Activated CD8-positive, alpha-beta memory T cell treated with anti-CD3 and anti-CD28 coated beads for 1 hour (primary cell): ENCODE measurements around the gene WDR20.

Experiments used
- DNase-seq, 2 donors: peaks; one replicate each; pipeline ENCODE4 v3.0.0-alpha.2; 2020; ENCODE audit warnings: low read depth in 1 of 2; ENCODE audit errors: extremely low read depth in 1 of 2

WDR20 gene

GRCh38 chr14:102215576-102216250 is 76.0 kb downstream of the WDR20 start:
- DNase-seq, result no peak

DNA sequence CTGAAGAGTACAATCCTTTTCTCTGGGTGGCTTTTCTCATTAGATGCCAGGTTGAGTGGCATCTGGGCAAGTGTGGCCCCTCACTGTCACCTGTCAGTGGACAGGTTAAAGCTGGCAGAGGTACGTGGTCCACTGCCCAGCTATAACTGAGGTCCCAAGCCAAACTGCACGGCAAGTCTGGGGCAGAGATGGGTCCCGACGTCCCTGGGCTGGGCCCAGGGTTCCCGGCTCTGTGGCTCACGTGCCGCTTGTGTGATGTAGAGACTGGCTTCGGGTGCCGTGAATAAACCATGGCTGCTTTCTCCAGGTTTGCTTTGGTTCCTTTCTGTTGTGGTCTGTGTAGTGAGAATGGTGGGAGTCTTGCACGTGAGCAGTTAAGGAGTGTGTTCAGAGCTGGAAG is 77.7 kb downstream of the WDR20 start:
- no peak for DNase-seq

- no peak for DNase-seq
These were observed 78.3 kb downstream of the WDR20 start for GRCh38 chr14:102217987-102218421.

DNA sequence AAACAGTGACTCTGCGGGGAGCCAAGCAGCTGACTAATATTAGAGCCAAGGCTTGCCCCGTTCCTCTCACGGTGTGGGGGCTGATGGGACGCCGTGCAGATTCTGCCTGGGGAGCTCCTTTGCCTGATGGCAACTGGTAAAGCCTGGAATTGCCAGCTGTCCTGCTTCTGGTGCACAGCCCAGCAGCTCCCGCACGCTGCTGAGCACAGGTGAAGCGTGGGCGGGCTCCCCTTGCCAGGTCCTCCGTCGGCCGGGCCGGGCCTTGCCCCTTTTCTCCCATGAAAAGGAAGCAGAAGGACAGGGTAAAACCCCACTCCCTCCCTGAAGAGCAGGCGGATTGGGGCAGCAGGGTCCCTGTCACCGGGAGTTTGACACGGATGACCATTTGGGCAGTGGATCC is 79.0 kb downstream of the WDR20 start:
- no peak for DNase-seq

GRCh38 chr14:102219316-102219715 is 79.6 kb downstream of the WDR20 start:
- DNase-seq, result no peak

GRCh38 chr14:102220031-102220430 is 80.3 kb downstream of the WDR20 start:
- no peak for DNase-seq

GRCh38 chr14:102221026-102221425 is 81.3 kb downstream of the WDR20 start:
- DNase-seq, result no peak

DNA sequence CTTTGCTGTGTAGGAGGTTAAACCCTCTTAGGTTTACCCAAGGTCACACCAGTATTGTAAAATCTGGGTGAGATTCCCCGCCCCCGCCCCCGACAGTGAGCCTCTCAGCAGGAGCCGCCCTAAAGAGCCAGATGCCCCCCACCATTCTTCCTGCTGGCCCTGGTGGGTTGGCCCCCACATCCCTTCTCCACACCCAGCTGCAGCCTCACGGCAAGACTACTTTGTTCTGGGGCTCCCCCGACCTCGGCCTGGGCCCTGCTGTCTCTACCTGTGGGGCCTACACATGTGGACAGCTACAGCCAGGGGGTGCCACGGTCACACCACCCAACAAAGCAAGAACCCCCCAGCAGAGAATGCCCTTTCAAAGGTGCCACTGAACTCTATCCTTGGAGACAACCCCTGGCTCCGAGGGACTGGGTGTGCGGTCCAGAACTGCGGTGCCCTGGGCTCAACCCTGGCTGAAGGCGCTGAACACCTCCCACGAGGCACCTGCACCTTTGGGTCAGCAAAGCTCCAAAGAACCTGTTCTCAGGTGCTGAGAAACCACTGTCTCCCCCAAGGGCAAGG is 82.4 kb downstream of the WDR20 start:
- no peak for DNase-seq

DNA sequence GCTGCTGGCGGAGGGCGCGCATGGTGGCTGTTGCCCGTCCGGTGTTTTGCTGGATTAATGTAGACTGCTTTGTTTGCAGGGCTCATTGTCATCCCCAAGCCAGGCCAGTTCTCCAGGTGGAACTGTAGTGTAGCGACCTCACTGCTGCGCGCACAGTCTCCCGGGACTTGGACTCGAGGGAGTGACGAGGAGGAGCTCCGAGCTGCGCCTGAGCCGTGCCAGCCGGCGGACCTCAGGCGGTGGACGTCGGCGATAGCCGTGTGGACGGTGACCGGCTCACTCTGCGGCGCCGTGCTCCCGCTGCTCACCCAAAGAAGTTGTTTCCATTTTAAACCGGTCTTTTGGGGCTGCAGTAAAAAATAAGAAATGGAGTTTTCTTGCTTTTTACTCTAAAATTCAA is 83.1 kb downstream of the WDR20 start:
- no peak for DNase-seq

GRCh38 chr14:102223682-102224081 is 84.0 kb downstream of the WDR20 start:
- no peak for DNase-seq

- DNase-seq, result no peak
These were observed 85.7 kb downstream of the WDR20 start for GRCh38 chr14:102225386-102225785.

DNA sequence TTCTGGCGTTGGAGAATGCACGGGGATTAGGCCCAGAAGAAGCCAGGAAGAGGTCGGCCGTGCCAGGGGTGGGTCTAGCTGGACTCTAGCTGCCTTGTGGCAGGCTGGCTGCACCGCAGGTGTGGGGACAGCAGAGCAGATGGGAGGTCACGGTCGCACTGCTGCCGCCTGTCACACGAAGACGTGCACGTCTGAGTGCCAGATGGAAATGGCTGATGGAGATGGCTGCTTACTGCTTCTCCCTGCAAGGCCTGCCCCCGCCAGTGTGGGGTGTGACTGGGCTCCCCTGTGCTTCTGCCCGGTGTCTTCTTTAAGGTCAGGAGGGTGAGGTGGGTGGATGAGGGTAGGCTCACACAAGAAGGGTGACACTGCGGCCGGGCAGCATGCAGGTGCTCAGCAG is 86.2 kb downstream of the WDR20 start:
- no peak for DNase-seq

- no peak for DNase-seq
These were observed 86.8 kb downstream of the WDR20 start for GRCh38 chr14:102226356-102227125.

DNA sequence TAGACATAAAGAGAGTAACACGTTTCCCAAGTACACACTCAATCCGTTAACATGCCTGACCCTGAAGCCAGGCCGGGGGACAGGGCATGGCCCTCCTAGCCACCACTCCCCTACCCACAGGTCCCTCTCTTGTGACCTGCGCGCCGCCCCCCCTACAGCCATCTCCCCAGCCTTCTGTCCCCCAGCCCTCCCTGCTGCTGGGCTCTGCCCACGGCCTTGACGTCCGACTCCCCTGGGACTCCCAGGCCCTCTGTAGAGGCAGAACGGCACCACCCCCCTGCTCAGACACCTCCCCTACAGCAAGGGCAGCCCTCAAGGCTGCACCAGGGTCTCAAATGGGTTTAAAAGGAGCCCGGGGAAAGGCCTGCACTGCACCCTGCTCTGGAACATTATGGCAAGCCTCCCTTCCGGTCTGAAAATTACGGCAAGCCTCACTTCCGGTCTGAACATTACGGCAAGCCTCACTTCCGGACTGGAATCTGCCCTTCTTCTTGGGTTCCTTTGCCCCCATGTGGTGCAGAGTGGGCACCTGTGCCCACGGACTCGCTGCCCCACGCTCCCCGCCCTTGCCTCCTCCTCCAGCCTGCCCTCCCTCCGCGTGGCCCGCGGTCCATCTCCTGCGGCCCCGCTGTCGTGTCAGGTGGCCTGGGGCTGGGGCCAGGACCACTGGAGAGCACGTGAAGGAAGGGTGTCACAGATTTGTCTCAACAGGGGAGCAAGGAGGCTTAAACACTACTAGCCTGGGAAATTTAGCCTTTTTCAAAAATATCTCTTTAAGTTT is 87.7 kb downstream of the WDR20 start:
- DNase-seq, result no peak

DNA sequence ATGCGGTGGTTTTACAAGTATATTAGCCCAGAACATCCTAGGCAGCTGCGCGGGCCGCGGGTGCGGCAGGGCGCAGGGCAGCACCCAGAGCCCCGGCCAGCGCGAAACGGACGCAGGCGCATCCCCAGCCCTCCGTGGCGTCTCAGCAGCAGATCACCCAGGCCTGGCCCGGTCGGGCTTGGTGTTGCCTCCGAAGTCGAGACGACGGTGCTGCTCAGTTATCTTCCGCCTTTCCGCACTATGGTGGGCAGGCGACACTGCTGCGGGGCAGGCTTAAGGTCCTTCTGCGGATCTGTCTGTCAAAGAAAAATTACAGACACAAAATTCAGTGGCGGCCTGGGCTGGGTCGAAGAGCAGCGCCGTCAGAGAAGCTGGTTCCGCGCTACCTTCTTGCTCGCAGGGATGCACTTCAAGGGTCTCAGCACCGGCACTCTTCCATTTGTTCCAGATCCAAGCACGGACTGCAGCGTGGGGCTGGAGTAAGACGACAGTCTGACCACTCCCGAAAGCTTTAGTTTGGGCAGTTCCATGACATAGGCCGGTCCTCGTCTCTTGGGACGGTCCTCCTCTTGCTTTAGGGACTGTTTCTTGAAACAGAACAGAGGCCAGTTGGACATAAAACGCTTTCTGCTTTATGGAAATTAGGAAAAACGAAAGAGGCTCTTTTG is 89.5 kb downstream of the WDR20 start:
- DNase-seq, result no peak

DNA sequence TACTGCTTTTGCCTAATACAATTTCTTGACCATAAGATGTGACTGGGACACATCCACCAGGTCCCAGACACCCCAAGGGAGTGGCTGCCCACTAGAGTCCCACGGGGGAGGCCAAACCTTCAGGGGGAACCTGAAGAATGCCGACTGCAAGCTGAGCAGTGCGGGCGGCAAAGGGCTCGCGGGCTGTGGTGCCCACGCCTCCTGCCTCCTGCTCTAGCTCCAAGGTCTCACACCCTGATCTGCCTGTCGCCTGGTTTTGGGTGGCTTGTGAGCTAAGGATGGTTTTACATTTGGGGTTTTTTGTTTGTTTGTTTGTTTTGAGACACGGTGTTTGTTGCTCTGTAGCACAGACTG is 90.0 kb downstream of the WDR20 start:
- DNase-seq, result no peak

- no peak for DNase-seq
These were observed 90.9 kb downstream of the WDR20 start for GRCh38 chr14:102230481-102231210.

DNA sequence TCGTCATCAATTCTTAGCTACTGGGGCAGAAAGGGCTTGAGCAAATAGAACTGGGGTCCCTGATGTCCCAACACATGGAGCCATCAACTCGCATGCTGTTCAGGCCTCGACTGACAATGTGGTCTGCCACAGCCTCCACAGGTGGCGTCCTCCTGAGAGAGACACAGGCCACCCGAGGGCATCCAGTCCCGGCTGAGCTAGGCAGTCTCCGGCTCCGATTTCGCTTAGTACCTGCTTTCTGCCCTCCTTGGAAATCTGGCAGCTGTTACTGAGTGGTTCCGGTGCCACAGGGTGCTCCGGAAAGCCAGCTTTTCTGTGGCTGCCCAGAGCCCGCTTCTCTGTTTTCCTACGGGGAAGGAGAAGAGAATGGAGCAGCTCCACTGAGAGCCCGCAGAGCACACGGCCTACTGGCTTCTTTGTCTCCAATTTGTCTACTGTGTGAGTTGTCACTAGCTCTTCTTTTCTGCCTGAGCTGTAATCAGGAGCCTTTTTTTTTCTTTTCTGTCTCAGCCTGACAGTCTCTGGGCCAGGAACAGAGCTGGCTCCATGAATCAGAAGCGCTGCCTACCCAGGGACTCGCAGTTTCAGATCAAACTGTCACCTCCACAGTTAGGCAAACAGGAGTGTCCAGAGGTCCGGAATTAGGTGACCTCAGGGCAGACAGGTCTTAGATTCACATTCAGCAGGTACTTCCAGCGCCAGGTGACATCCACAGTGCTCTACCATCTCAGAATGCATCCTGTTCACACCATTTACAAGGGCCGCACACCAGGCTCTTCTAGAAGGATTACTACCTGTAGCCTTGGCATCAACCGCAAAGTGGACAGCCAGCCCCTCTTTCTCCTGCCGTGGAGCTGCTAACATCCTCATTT is 92.0 kb downstream of the WDR20 start:
- no peak for DNase-seq

DNA sequence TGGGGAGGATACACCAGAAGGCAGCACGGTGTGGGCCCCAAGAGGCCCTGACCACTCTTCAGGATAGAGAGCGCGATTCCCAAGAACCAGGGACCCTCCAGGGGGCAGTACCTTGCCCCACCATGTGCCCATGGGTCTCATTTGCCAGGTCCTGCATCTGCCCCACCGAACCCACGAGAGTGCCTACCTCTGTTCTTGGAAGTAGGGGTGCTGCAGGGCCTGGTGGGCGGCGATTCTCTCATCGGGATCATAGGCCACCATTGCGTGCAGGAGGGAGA is 92.6 kb downstream of the WDR20 start:
- DNase-seq, result no peak

- no peak for DNase-seq
These were observed 93.4 kb downstream of the WDR20 start for GRCh38 chr14:102233081-102233480.
